ENCODE data around the gene OCRL.

DNA sequence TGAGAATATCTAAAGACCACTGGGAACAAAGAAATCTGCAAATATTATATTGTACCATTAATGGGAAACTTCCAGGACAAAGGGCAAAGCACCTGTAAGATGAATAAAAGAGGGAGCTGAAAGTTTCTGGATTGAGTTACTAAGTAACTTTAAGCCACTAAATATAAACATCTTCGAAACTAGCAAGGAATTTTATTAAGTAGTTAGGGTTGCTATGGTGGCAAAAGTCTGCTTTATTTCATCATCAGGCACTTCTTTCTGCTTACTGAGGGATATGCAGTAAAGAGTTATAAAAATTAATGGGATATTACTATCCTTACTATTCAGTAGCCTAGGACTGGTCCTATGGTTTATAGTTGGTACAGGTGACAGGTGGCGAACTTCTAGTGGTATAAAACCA, 49.7 kb upstream of the OCRL start:
- TF ChIP-seq, protein P1, sequence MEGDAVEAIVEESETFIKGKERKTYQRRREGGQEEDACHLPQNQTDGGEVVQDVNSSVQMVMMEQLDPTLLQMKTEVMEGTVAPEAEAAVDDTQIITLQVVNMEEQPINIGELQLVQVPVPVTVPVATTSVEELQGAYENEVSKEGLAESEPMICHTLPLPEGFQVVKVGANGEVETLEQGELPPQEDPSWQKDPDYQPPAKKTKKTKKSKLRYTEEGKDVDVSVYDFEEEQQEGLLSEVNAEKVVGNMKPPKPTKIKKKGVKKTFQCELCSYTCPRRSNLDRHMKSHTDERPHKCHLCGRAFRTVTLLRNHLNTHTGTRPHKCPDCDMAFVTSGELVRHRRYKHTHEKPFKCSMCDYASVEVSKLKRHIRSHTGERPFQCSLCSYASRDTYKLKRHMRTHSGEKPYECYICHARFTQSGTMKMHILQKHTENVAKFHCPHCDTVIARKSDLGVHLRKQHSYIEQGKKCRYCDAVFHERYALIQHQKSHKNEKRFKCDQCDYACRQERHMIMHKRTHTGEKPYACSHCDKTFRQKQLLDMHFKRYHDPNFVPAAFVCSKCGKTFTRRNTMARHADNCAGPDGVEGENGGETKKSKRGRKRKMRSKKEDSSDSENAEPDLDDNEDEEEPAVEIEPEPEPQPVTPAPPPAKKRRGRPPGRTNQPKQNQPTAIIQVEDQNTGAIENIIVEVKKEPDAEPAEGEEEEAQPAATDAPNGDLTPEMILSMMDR (conservative IDR thresholded peaks at IDR 0.05) = no peak
- TF ChIP-seq EZH2 (IDR thresholded peaks at IDR 0.05; ENCODE audit: low read depth) = no peak
